GM18526 (cell line): Measurements from ENCODE around the gene DKK3.

ENCODE experiments used
- POLR2A ChIP-seq: IDR thresholded peaks from 3 replicates; pipeline ENCODE4 v1.6.1; 2011; ENCODE audit not compliant: insufficient read length; ENCODE audit errors: extremely low read depth

The DKK3 gene

GRCh38 chr11:11937433-11937832 lies 71.0 kb downstream of the DKK3 start:
- TF ChIP-seq POLR2A = no peak

- no peak for TF ChIP-seq POLR2A
These were observed 72.9 kb downstream of the DKK3 start for GRCh38 chr11:11935536-11935935.

GRCh38 chr11:11931461-11932055 lies 76.9 kb downstream of the DKK3 start:
- no peak for TF ChIP-seq POLR2A

DNA sequence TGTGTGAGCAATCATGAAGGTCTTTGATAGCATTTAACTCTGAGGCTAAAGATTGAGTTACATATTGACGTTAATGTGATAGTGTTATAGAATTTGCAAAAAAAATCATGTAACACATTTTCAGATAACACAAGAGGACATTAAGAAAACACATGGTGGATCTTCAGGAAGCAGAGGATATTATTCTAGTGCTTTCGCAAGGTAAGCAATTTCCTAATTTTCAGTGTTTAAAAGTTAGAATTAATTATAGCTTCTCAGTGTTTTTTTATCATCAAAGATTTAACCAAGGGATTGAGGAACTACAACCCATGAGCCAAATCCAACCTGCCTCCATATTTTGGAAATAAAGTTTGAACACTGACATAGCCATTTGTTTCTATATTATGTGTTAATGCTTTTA lies 78.5 kb downstream of the DKK3 start:
- TF ChIP-seq POLR2A = no peak

DNA sequence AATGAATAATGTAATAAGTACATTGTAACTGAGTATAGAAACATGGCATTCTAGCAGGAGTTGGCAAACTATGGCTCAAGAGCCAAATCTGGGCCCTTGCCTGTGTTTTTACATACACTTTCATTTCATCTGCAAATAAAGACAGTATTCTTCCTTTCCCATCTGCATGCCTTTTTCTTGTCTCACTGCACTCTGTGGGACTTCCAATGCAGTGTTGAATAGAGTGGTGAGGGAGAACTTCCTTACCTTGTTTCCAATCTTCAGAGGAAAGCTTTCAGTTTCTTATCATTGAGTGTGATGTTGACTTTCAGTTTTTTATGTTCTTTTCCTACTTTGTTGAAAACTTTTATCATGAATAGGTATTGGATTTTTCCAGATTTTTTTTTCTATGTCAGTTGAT lies 84.6 kb downstream of the DKK3 start:
- TF ChIP-seq POLR2A = no peak

- TF ChIP-seq POLR2A = no peak
These were observed 91.4 kb downstream of the DKK3 start for GRCh38 chr11:11916981-11917399.

DNA sequence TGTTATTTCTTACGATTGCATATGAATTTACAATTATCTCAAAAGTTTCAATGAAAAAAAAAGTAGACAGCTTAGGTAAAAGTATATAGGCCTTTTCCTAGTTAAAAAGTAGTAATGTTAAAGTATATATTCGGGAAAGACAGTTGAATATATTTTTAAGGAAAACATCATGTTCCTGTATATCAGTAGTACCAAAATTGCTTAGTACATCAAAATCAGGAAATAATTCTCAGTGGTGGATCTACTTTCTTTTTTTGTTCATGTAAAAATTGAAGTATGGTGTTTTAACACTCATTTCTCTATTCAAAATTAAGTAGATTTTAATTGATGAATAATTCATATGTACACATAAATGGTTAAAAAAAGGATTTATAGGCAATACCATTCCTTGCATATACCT lies 92.8 kb downstream of the DKK3 start:
- TF ChIP-seq POLR2A = no peak

DNA sequence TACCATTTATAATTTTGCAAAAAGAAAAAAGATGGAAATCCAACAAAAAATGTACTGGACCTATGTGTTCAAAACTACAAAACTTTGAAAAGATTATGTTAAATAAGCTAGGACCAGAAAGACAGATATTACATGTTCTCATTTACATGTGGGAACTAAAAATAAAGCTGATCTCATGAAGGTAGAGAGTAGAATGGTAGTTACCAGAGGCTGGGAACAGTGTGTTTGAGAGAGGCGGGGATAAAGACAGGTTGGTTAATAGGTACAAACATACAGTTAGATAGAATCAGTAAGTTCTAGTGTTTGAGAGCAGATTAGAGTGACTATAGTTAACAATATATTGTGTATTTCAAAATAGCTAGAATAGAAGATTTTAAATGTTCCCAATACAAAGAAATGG lies 95.0 kb downstream of the DKK3 start:
- no peak for TF ChIP-seq POLR2A
